NCI-H1436 (cell line): ENCODE results near the gene IL32.

Experiments
- DNase-seq: peaks from one replicate; lab custom pipeline; 2025; lab: John Stamatoyannopoulos, UW

IL32 gene

DNA sequence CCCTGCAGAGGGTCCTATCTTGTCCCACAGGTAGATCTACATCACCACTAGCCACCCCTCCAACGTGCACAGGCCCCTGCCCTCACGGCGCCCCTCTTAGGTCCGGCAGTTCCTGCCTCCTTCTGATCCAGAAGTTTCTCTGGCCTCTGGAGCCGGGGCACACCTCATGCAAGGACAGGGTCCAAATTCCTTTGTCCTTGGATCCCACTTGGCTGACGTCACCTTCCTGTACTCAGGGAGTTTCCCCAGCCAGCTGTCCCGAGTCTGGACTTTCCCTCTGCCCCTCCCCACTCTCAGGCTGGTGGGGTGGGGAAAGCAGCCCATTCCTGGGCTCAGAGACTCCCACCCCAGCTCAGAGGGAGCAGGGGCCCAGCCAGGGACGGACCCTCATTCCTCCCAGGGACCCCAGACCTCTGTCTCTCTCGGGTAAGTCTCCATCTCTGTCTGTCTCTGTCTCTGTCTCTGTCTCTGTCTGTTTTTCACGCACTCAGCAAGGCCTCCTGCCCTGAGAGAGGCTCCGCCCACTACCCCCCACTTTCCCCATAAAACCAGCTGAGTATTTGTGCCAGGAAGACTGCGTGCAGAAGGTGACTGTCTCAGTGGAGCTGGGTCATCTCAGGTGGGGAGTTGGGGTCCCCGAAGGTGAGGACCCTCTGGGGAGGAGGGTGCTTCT, at the start of gene IL32:
Gene IL32 (plus strand): TSS at position 572 of the 673 bp plus-strand sequence. CDS start 172 bp downstream, outside the sequence.
- DNase-seq = no peak

GRCh38 chr16:3015865-3016521, 49.4 kb upstream of the IL32 start:
- no peak for DNase-seq

GRCh38 chr16:3017344-3017743, 48.1 kb upstream of the IL32 start:
- no peak for DNase-seq

DNA sequence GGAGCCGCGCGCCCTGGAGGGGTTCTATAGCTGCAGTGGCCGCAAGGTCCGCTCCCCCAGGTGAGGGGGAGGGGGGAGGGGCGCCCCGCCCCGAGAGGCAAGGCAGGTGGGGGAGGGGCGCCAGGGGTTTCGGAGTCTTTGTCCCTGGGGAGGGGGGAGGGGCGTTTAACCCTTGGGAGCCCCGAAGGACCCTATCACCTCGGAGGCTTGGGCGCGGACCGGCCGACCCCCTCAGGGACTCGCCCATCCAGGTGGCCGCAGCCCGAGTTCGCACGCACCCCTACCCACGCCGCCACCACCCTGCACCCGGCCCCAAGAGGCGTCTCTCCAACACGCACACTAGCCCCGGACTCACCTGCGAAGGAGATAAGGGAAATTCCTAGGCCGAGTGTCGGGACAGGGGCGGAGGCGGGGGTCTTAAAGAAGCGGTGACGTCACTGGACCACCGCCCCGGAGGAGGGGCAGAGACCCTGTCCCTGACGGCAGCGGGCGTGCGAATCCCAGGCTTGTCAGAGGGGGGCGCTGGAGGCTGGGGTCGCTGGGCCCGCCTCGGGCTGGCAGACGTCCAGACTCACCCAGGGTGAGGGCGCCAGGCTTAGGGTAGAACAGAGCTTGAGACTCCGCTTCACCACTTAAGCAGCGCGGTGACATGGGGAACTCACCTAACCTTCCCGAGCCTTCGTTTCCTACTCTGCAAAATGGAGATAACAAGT, 47.5 kb upstream of the IL32 start, which contains the start of gene CLDN6:
Gene CLDN6 (minus strand): TSS at position 390 of the 713 bp plus-strand sequence. CDS start 2,162 bp downstream, outside the sequence.
- DNase-seq = no peak

DNA sequence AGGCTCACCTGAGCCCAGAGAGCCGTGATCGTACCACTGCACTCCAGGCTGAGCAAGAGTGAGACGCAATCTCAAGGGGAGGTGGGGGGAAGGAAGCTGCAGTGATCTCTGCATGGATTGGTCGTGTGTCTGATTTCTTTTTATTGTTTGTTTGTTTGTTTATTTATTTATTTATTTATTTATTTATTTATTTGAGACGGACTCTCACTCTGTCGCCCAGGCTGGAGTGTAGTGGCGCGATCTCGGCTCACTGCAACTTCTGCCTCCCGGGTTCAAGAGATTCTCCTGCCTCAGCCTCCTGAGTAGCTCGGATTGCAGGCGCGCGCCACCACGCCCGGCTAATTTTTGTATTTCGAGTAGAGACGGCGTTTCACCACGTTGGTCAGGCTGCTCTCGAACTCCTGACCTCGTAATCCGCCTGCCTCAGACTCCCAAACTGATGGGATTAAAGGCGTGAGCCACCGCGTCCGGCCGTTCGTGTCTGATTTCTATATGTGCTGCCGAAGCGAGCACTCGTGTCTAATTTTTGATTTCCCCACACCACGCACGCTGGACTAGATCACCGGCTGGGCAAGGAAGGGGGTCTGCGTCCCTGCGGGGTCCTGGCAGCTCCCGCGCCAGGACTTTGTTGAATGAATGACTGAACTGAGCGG, 45.7 kb upstream of the IL32 start:
- DNase-seq = no peak

GRCh38 chr16:3020247-3020603, 45.2 kb upstream of the IL32 start, which contains the start of gene TNFRSF12A:
Gene TNFRSF12A (plus strand): TSS chr16:3020368. CDS start chr16:3020398, 30 bp downstream.
- peak; percentile 74 for DNase-seq

DNA sequence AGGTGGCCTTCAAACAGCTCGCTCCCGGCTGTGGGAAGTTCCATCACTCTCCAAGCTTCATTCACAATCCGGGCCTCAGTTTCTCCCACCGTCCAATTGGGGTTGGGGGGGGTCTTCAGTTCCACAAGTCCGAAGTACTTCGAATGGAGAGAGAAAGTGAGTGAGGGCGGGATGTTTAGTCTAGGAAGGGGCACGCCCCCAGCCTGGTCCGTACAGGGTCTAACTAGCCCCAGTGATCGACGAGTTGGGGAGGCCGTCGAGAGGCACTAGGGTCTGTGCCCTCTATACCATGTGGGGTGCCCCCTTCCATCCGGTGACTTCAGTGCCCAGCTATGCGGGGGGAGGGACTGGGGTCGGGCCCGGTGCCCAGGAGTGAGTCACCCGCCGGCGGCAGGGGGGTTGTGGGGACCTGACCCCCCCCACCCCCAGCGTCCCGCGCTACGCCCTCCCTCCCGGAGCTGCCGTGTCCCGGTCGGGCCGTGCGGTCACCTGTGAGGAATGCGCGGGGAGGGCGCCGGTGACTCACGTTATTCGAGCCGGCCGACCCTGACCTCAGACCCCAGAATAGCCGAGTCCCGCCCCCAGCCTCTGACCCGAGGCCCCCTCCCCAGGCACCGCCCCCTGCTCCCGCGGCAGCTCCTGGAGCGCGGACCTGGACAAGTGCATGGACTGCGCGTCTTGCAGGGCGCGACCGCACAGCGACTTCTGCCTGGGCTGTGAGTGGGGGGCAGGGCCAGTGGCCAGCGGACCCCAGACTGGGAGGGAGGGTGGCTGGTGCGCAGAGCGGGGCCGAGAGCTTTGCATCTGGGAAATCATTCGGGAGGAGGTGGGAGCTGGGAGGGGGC, 44.6 kb upstream of the IL32 start:
- DNase-seq = no peak

- peak; percentile 54 for DNase-seq
Observed at GRCh38 chr16:3021449-3022207, 43.8 kb upstream of the IL32 start.

DNA sequence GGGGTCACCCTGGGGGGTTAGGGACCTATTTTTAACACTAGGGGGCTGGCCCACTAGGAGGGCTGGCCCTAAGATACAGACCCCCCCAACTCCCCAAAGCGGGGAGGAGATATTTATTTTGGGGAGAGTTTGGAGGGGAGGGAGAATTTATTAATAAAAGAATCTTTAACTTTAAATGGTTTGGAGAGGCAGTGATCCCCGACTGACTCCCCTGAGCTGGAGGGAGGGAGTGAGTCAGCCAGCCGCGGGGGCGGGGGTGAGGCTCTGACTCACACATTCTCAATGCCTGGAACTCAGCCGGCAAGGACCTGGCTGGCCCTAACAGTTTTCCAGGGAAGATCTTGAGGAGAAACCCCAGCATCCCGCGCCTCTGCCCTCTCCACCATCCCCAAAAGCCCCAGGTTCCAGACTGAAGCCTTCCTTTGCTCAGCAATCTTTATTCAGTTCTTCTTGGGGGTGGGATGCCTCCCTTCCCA, 43.2 kb upstream of the IL32 start:
- no peak for DNase-seq

DNA sequence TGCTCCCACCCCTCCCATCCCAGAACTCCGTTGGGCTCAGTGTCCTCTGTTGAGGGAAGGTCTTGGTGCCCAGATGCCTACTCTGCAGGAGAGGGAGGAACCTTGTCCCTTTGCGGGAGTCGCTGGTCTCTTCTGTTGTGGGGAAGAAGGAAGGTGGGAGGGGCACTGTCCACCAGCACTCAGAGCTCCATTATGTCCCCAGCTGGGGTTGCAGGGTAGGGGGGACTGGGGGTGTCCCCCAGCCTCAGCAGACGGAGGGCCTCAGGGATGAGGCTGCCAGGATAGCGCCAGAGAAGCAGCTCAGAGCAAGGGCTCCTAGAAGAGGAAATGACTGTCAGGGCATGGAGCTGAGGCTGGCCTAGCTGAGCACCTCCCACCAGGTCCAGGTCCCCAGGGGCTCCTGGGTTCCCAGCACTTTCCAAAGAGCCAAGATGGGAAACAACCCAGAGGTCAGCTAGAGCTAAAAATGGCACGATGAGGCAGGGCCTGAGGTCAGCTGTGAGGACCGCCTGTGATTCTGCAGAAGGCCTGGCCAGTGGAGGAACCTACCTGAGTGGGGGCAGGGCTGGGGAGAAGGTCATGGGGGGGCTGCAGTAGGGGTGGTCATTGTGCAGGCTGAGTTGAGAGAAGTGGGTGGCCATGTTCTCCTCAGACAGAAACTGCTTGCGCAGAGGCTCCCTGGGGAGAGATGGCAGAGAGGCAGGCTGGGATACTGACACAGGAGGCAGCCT, 42.6 kb upstream of the IL32 start:
- DNase-seq = peak; percentile 76

GRCh38 chr16:3023415-3023668, 42.1 kb upstream of the IL32 start:
- no peak for DNase-seq

GRCh38 chr16:3023669-3024478, 41.6 kb upstream of the IL32 start, which contains the start of the genes HCFC1R1 and THOC6:
Gene HCFC1R1 (minus strand): TSS chr16:3023942. CDS start chr16:3023941, 1 bp downstream.
Gene THOC6 (plus strand): TSS chr16:3024035. CDS start chr16:3024327, 292 bp downstream.
- peak; percentile 95 for DNase-seq

- DNase-seq = no peak
Observed at GRCh38 chr16:3025032-3026002, 40.1 kb upstream of the IL32 start.

DNA sequence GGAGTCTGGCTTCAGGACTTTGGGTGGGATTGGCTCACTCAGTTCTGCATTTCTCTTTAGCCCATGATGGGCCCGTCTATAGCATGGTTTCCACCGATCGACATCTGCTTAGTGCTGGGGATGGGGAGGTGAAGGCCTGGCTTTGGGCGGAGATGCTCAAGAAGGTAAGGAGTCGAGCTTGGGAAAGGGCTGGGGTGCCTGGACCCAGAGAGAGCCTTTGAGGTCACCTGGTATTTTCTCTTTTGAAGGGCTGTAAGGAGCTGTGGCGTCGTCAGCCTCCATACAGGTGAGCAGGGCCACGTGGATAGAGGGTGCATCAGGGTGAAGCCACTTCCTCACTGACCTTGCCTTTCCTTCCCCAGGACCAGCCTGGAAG, 39.4 kb upstream of the IL32 start:
- no peak for DNase-seq

DNA sequence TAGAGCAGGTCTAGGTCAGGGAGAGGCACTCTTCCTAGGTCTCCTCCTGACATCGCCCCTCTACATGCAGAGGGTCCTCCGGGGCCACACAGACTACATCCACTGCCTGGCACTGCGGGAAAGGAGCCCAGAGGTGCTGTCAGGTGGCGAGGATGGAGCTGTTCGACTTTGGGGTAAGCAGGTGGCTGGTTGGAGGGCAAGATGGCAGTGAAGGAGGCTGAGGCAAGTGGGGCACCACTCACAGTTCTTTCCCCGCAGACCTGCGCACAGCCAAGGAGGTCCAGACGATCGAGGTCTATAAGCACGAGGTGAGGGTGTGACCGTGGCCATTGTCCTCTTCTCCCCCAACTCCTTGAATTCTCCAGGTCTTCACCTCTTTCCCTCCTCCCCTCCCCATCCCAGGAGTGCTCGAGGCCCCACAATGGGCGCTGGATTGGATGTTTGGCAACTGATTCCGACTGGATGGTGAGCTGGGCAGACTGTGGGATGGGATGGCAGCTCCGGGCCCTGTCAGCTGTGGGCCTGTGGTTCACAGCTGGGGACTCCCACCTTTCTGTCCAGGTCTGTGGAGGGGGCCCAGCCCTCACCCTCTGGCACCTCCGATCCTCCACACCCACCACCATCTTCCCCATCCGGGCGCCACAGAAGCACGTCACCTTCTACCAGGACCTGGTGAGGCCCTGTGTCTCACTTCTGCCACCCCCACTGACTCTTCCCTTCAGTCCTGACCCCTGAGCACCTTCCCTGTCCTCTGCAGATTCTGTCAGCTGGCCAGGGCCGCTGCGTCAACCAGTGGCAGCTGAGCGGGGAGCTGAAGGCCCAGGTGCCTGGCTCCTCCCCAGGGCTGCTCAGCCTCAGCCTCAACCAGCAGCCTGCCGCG, 38.6 kb upstream of the IL32 start:
- no peak for DNase-seq

GRCh38 chr16:3027489-3027795, 38.0 kb upstream of the IL32 start:
- no peak for DNase-seq
